GM12891 (cell line): ENCODE measurements around the gene GRN.

Experiments used
- DNase-seq: peaks from one replicate; pipeline ENCODE4 v3.0.0; 2011; ENCODE audit warnings: low spot score; ENCODE audit not compliant: insufficient read length
- FAIRE-seq: peaks from 2 replicates; lab custom pipeline; 2011; peaks lifted over from hg19 to GRCh38; lab: Jason Lieb, UNC
- PAX5 ChIP-seq: IDR thresholded peaks from 2 replicates; pipeline ENCODE4 v1.6.1; 2011; ENCODE audit warnings: low read length, moderate library complexity, mild to moderate bottlenecking; ENCODE audit not compliant: insufficient read depth, severe bottlenecking
- POLR2A ChIP-seq: IDR thresholded peaks from 2 replicates; pipeline ENCODE4 v1.6.1; 2011; ENCODE audit warnings: low read depth, low read length, control low read depth
- POLR2AphosphoS5 ChIP-seq: IDR thresholded peaks from 2 replicates; pipeline ENCODE4 v1.6.1; 2011; ENCODE audit warnings: low read depth, low read length, control low read depth
- POU2F2 ChIP-seq: IDR thresholded peaks from 2 replicates; pipeline ENCODE4 v1.6.1; 2011; ENCODE audit warnings: low read depth, mild to moderate bottlenecking, control low read depth, low read length, moderate library complexity
- SPI1 ChIP-seq: IDR thresholded peaks from 2 replicates; pipeline ENCODE4 v1.6.1; 2011; ENCODE audit warnings: low read depth, low read length, control low read depth
- TAF1 ChIP-seq: IDR thresholded peaks from 2 replicates; pipeline ENCODE4 v1.6.1; 2011; ENCODE audit warnings: low read depth, low read length, control low read depth

GRN gene

DNA sequence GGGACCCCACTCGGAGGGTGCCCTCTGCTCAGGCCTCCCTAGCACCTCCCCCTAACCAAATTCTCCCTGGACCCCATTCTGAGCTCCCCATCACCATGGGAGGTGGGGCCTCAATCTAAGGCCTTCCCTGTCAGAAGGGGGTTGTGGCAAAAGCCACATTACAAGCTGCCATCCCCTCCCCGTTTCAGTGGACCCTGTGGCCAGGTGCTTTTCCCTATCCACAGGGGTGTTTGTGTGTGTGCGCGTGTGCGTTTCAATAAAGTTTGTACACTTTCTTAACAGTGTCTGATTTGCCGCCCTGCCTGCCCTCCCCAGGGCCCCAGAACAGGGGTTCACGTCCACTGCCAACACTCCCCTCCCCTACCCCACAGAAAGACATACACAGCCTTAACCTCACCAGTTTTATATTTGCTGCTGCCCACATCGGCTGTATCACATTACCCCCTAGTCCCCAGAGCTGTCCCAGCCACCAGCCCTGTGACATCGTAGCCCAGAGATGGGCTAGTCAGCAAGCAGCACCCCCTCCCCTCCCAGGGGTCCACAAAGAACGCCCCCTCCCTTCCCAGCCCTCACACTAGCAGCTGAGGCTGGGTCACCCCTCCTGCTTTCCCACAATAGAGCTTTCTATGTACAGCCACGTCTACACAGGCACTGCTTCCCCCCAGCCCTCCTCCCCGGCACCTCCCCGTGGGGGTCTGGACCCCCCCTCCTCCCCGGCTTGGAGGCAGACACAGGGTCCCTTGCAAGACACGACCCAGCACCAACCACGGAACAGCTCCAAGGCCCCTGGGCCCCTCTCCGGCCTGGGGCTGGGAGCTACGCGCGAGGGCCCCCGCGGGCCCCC, 7.9 kb downstream of the GRN start:
- no peak for FAIRE-seq
- DNase-seq = no peak
- no peak for TF ChIP-seq POU2F2
- no peak for TF ChIP-seq SPI1
- no peak for TF ChIP-seq POLR2A
- no peak for TF ChIP-seq TAF1
- no peak for TF ChIP-seq PAX5
- TF ChIP-seq POLR2AphosphoS5 = no peak

DNA sequence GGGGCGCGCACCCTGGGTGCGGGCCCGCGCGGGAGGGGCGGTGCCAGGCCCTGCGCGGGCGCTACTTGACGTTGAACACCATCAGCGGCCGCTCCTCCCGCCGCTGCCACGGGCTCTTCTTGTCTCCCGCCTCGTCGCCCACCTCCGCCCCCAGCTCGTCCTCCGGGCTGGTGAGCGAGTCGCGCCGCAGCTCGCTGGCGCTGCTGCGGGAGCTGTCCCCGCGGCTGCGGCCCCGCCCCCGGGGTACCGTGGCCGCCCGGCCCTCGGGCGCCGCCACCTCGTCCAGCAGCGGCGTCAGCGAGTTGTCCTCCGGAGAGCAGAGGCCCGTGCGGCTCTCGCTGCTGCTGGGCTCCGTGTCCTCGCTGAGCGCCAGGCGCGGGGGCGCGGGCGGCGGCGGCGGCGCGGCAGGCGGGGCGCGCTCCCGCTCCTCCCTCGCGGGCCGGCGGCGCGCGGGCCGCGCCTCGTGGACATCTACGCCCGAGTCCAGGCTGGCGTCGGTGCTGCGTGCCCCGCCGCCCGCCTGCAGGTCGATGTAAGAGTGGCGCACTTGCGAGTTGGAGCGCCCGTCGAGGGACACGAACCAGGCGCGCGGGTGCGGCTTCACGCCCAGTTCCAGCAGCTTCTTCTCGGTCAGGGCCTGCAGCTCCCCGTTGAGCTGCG, 8.7 kb downstream of the GRN start:
- no peak for DNase-seq
- peak; percentile 45 for FAIRE-seq
- TF ChIP-seq PAX5 (no peak), POU2F2 (no peak), POLR2A (no peak), POLR2AphosphoS5 (no peak), SPI1 (no peak), TAF1 (no peak)

DNA sequence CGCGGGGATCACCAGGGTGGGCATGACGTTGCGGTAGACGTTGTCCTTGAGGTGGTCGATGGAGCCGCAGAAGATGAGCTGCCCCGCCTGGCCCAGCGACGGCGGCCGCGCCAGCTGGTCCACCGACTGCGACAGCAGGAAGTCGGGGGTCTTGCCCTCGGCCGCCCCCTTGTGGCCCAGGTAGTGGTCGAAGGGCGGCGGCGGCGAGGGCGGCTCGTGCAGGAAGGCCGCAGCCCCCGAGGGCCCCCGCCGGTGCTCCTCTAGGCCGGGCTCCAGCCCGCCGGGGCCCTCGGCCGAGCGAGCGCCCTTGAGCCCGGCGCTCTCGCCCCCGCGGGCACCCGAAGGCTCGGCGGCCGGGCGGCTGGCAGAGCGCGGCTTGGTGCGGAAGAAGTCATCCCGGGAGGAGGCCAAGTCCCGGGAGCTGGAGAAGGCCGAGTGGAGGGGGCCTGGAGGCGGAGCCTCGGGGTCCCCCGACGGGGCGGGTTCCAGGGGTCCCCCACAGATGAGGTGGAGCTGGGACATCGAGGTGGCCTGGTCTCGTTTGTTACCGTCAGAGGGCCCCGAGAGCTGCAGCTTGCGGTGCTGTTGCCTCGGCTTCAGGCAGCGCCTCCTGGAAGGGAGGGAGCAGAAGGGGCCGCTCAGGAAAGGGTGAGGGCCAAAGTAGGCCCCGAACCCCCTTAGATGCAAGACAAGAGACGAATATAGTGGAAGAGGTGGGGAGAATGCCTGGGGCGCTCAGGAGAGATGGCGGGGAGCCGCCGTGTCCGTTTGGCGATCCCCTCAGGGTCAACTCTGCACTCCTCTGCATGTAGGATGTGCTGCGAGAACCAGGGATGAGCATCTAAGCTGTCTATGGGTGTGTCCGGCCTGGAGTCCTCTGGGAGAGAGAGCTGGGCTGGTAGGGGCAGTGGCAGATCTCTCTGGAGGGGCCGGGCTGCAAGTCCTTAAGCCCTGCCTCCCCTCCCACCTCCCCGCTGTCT, 9.8 kb downstream of the GRN start:
- no peak for FAIRE-seq
- DNase-seq = peak; percentile 70
- TF ChIP-seq POU2F2 = no peak
- TF ChIP-seq POLR2AphosphoS5 = no peak
- no peak for TF ChIP-seq POLR2A
- no peak for TF ChIP-seq PAX5
- no peak for TF ChIP-seq SPI1
- TF ChIP-seq TAF1 = no peak

DNA sequence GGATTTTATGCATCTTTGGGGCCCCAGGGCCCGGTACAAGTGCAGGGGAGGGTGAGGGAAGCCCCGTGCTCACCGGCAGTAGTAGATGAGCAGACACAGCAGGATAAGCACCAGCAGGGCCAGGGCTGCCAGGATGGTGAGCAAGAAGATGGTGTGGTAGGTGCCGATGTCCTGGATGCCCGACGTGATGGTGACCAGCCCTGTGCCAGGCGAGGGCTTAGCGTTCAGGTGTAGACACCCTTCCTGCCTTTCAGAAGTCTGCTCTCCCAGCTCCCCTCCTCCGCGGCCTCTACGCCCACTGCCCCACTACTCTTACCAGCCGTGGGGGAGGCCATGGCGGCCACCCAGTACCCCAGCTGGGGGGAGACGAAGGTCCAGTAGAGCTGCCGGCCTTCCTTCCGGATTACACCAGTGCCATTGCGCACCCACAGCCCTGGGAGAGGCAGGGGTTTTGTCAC, 10.6 kb downstream of the GRN start:
- no peak for FAIRE-seq
- DNase-seq = no peak
- TF ChIP-seq SPI1 = no peak
- no peak for TF ChIP-seq POLR2A
- TF ChIP-seq POU2F2 = no peak
- TF ChIP-seq PAX5 = no peak
- no peak for TF ChIP-seq POLR2AphosphoS5
- no peak for TF ChIP-seq TAF1

DNA sequence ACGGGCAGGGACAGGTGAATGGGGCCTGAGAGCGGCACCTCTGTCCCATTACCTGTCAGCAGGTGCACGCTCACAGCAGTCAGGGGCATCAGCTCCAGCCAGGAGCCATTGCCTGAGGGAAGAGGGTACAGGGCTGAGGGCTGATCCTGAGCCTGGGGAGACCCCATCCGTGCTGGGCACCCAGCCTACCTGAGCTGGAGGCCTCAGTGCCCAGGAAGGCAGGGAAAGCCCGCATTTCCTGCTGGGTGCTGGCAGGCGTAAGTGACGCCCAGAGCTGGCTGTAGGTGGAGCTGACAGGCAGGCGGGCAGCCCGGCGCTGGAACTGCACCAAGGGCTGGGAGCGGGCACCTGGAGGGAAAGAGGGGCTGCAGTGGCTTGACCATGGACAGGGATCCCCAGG, 11.1 kb downstream of the GRN start:
- DNase-seq (no peak), FAIRE-seq (no peak)
- TF ChIP-seq POLR2AphosphoS5 (no peak), PAX5 (no peak), SPI1 (no peak)

DNA sequence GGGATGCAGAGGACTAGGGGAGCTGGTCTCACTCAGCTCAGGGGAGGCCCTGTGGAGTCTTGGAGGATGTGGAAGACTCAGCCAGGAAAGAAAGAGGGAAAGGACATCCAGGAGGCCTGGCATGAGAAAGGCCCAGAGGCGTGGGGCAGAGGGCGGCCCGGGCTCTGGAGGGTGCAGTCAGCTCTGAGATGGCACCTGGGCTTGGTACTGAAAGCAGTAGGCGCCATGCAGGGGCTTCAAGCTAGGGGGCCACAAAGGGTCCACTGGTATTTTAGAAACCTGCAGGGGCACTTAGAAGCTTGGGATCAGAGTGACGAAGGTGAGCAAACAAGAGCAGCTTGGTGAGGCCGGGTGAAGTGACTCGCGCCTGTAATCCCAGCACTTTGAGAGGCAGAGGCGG, 13.0 kb downstream of the GRN start:
- DNase-seq = no peak
- no peak for TF ChIP-seq POU2F2
- no peak for TF ChIP-seq POLR2AphosphoS5
- no peak for TF ChIP-seq SPI1
- no peak for TF ChIP-seq TAF1
- TF ChIP-seq PAX5 = no peak
- no peak for TF ChIP-seq POLR2A
- FAIRE-seq = no peak

DNA sequence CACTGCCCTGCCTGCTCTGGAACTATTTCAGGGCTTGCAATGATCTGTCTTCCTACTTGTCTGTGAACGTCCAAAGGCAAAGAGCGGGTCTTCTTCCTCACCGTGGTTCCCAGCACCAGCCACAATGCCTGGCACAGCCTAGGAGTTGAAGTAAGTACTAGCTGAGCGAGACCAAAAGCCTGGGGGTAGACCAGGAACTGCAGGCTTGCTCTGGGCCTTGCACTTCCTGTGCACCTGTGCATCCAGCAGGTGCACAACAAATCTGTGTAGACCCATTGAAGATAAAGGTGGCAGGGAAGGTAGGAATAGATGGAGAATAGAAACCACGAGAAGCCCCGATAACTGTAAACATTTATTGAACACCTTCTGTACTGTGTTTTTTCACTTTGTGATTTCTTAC, 13.9 kb downstream of the GRN start:
- no peak for DNase-seq
- no peak for FAIRE-seq
- no peak for TF ChIP-seq TAF1
- TF ChIP-seq POLR2A = no peak
- TF ChIP-seq POLR2AphosphoS5 = no peak
- TF ChIP-seq POU2F2 = no peak
- no peak for TF ChIP-seq PAX5
- no peak for TF ChIP-seq SPI1

DNA sequence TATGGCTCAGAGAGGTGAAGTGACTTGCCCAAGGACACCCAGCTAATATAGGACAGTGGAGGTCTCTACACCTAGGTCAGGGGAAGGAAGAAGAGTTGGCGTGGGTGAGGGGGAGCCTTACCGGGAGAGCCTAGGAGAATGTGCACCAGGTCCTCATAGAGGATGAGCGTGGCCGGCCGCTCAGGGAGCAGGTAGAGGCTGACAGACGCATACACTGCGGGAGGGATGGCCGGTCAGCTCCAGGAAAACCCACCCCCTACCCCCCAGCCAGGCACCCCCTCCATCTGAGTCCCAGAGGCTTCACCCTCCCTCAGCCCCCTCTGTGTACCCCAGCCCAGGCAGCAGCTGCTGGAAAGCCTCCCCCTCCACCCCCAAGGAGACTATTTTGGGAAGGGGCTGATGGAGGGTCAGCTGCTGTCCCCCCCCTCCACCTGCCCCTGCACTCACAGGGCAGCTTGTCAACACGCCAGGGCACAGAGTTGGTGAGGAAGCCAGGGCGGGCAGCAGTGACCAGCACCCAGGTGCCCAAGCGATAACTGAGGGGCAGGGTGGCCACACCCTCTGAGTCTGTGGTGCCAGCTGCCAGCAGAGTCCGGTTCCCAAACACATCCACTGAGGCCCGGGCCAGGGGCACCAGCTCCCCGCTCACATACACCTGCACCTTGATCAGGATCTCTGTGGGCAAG, 14.5 kb downstream of the GRN start:
- DNase-seq (no peak), FAIRE-seq (no peak)
- TF ChIP-seq PAX5 = no peak
- TF ChIP-seq POU2F2 = no peak
- no peak for TF ChIP-seq TAF1
- TF ChIP-seq POLR2AphosphoS5 = no peak
- no peak for TF ChIP-seq SPI1
- no peak for TF ChIP-seq POLR2A
